Prostate gland (tissue), 2 donors: ENCODE measurements around the gene LCN12. TPM values are rescaled to one million over a fixed set of nuclear protein-coding genes. Genes with fewer than 3 reads are reported as not detected.

Experiments
- DNase-seq: peaks from one replicate; pipeline ENCODE4 v3.0.0-alpha.2; 2019; ENCODE audit warnings: low spot score
- H3K27ac ChIP-seq, 2 donors: fragments of 200-600 bp; sonication (generic); 2 replicates each; pipeline ENCODE4 v1.5.1; 2017 to 2019
- H3K27me3 ChIP-seq: fragments of 200-600 bp; sonication (generic); replicated peaks from 2 replicates; pipeline ENCODE4 v1.5.1; 2019; ENCODE audit not compliant: insufficient read depth
- H3K36me3 ChIP-seq, 2 donors: fragments of 200-600 bp; sonication (generic); 1 replicate in 1 of 2; 2 replicates in 1 of 2; pipeline versions ENCODE4 v1.5.1 to v1.8.1; 2017 to 2019
- H3K4me1 ChIP-seq: fragments of 200-600 bp; sonication (generic); replicated peaks from 2 replicates; pipeline ENCODE4 v1.5.1; 2019
- H3K4me3 ChIP-seq, 2 donors: fragments of 200-600 bp; sonication (generic); 2 replicates each; pipeline ENCODE4 v1.5.1; 2017 to 2019
- H3K9me3 ChIP-seq: fragments of 200-600 bp; sonication (generic); 2 replicates; pipeline ENCODE4 v1.5.1; 2017
- POLR2A ChIP-seq: fragments of 450-650 bp; IDR thresholded peaks from one replicate; pipeline ENCODE4 v1.6.1; 2016; ENCODE audit warnings: antibody characterized with exemption, mild to moderate bottlenecking
- POLR2AphosphoS5 ChIP-seq: sonication (generic); formaldehyde crosslinking; IDR thresholded peaks from one replicate; pipeline ENCODE4 v1.6.1; 2017; ENCODE audit warnings: antibody characterized with exemption
- WGBS: methylation state at CpG from one replicate; pipeline ENCODE4 v1.1.5; 2018; 5-methylcytosine and 5-hydroxymethylcytosine counted together
- intact Hi-C: fragments of 100-400 bp; cut with DNase I; formaldehyde crosslinking; loops from one replicate; pipeline ENCODE4 v1.14.2; 2022
- total RNA-seq, 2 donors: library from RNA; depleted of rRNA; stranded (reverse); fragments of >200 nt; gene quantifications; one replicate each; pipeline ENCODE4 v1.1.0, GENCODE V29; 2016
- TF ChIP-seq, protein P1 (sequence below), 4 experiments: fragments of 200-600 bp in 2 of 4; fragments of 450-650 bp in 2 of 4; sonication (generic) in 2 of 4; IDR thresholded peaks; 1 replicate in 3 of 4; 2 replicates in 1 of 4; pipeline ENCODE4 v1.5.1; 2016 to 2019; ENCODE audit warnings: antibody characterized with exemption in 4 of 4, mild to moderate bottlenecking in 2 of 4, moderate library complexity in 2 of 4

Gene LCN12
- total RNA-seq, 2 donors from 2014 or later = 4.1 to 13.7 TPM

DNA sequence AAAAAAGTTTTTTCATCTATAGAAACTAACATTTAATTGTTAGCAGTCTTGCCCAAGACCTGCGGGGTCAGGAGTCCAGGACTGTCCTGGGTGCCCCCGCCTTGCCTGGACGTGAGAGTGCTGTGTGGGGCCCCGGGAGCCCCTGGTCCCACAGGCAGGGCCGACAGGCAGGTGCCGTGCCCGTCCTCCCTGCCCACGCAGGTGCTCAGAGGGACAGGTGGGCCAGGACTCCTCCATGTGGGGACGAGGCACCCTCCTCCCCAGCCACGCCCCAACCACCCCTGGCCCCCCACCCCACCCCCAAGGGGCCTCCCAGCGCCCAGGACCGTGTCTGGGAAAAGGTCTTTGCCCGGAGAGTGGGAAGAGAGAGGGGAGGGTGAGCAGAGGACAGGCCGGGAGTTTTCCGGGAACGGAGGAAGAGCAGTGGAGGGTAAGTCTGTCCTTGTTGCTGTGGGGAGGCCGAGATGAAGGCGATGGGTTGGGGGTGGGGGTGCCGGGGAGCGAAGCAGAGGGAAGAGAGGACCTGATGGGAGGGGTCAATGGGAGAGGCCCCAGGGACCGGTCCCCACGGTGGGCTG is 2.7 kb upstream of the LCN12 start:
- Histone ChIP-seq H3K9me3 (no peaks in the 10 kb centered on the region), H3K36me3 (no peaks in the 10 kb centered on the region), H3K27me3 (no peaks in the 10 kb centered on the region), H3K4me1 (no peaks in the 10 kb centered on the region), H3K27ac (peak overlapping the region; percentile 83 to 86), H3K4me3 (peak overlapping the region; percentile 58 to 61)
- TF ChIP-seq POLR2A (no peak), POLR2AphosphoS5 (no peak)
- no peak for DNase-seq
- WGBS = 14% methylated on average over 22 of the region's 22 CpGs
- intact Hi-C loops = loop anchor here (5.0 kb wide), 1 partner anchor 157 kb away; the partner anchor contains the start of gene TMEM141

DNA sequence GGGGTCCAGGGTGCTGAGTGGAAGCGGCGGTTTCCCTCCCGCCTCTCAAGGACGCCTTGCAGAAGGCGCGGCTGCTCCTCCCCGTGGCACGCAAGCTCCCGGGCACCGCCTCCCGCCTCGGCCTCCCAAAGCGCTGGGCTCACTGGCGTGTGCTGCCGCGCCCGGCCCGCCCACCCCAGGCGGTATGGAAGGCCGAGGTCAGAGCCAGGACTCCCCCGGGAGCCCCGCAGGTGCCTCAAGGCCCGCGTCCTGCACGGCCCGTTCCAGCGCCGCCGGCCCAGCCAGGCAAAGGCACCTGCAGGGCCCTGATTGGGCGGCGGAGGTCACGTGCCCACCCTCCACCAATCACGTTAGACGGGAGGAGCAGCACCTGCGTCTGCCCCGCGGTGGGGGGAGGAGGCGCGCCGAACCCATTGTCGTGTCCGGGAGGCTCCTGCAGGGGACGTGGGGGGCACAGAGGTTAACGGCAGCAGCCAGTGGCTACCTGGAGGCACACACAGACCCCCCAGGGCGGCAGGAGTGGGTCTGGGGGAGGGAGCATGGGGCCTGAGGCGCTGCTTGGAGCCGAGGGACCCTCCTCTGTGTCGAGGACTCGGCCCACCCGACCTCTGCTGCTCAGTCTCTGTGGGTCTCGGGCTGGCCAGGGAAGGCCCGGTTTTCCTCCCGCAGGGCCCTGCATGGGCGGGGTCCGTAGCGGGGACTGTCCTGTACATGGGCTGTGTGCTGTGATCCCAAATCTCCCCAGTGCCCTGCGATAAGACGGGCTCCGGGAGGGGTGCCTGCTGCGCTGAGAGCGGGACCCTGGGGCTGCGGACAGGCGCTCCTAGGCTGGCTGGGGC is 2.0 kb upstream of the LCN12 start:
- WGBS = 3% methylated on average over 53 of the region's 63 CpGs
- no peaks in the 10 kb centered on the region for H3K36me3 ChIP-seq
- DNase-seq = peak; percentile 95
- H3K27me3 ChIP-seq = no peaks in the 10 kb centered on the region
- H3K4me1 ChIP-seq = no peaks in the 10 kb centered on the region
- peak; percentile 86 for TF ChIP-seq POLR2A
- TF ChIP-seq, protein P1, sequence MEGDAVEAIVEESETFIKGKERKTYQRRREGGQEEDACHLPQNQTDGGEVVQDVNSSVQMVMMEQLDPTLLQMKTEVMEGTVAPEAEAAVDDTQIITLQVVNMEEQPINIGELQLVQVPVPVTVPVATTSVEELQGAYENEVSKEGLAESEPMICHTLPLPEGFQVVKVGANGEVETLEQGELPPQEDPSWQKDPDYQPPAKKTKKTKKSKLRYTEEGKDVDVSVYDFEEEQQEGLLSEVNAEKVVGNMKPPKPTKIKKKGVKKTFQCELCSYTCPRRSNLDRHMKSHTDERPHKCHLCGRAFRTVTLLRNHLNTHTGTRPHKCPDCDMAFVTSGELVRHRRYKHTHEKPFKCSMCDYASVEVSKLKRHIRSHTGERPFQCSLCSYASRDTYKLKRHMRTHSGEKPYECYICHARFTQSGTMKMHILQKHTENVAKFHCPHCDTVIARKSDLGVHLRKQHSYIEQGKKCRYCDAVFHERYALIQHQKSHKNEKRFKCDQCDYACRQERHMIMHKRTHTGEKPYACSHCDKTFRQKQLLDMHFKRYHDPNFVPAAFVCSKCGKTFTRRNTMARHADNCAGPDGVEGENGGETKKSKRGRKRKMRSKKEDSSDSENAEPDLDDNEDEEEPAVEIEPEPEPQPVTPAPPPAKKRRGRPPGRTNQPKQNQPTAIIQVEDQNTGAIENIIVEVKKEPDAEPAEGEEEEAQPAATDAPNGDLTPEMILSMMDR (IDR thresholded peaks at IDR 0.05) = peak in 3 of 4 experiments; percentile 10 to 55 (median 55)
- TF ChIP-seq POLR2AphosphoS5 = peak; percentile 88
- no peaks in the 10 kb centered on the region for H3K9me3 ChIP-seq
- intact Hi-C loops = loop anchor here (5.0 kb wide), 2 partner anchors 82 to 158 kb away; partner anchors contain the start of genes FUT7 and TMEM141
- peak overlapping the region; percentile 58 to 61 for H3K4me3 ChIP-seq
- H3K27ac ChIP-seq = peak overlapping the region; percentile 83 to 86

DNA sequence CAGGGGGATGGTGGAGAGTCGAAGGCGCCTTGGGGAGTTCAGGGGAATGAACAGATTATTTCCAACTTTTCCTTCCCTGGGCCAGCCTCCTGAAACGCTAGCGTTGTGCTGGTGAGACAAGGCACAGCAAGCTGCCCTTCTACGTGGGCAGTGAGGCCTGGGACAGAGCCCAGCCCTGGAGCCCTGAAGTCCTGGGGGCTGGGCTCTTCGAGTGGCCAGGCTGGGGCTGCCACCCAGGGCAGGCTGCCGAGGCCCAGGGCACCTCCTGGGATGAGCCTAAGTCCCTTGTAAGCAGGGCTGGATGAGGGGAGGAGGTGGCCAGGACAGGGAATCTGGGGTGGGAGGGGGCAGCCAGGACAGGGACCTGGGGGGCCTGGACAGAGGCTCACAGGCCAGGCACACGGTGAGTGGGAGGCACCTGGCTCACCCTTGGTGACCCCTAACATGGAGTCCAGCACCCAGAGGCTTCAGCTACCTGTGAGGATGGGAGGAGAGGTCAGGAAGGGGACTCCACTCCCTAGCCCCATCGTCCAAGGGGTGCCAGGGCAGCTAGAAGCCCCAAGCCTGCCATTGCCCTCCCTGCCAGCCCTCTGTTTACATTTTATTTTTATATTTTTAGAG is 1.3 kb upstream of the LCN12 start:
- Histone ChIP-seq H3K4me3 (peak overlapping the region; percentile 58 to 61), H3K4me1 (no peaks in the 10 kb centered on the region), H3K27ac (peak overlapping the region; percentile 83 to 86), H3K27me3 (no peaks in the 10 kb centered on the region), H3K36me3 (no peaks in the 10 kb centered on the region), H3K9me3 (no peaks in the 10 kb centered on the region)
- intact Hi-C loops = loop anchor here (5.0 kb wide), 1 partner anchor 82 kb away; the partner anchor contains the start of gene FUT7
- WGBS = 35% methylated on average over 9 of the region's 9 CpGs
- no peak for DNase-seq
- no peak for TF ChIP-seq POLR2AphosphoS5
- TF ChIP-seq POLR2A = no peak
- TF ChIP-seq, protein P1 (IDR thresholded peaks at IDR 0.05) = no peak

DNA sequence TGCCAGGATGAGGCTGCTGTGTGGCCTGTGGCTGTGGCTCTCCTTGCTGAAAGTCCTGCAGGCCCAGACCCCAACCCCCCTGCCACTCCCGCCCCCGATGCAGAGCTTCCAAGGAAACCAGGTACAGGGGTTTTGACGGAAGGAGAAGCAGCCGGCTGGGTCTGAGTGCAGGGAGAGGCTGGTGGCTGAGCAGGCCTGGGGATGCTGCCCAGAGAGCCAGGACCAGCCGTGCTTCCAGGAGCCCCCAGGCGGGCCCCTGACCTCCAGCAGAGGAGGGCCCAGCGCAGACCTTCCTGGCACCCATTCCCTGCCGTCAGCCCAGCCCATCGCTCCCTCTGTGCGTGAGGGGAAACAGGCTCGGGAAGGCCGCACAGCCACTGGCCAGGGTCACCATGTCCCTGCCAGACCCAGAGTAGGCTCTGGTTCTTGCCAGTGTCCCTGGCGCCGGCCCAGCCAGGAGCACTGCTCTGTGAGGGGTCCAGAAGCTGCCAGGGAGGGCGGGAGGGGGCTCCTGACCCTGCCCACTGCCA is 313 bp downstream of the LCN12 start:
- WGBS = 37% methylated on average over 7 of the region's 15 CpGs
- TF ChIP-seq, protein P1 (IDR thresholded peaks at IDR 0.05) = no peak
- TF ChIP-seq POLR2A (no peak), POLR2AphosphoS5 (no peak)
- no peak overlapping the region for H3K27ac ChIP-seq
- no peaks in the 10 kb centered on the region for H3K9me3 ChIP-seq
- intact Hi-C loops = loop anchor here (5.0 kb wide), 1 partner anchor 80 kb away; the partner anchor contains the start of gene FUT7
- no peak overlapping the region for H3K4me3 ChIP-seq
- H3K36me3 ChIP-seq = no peaks in the 10 kb centered on the region
- no peak for DNase-seq
- no peaks in the 10 kb centered on the region for H3K27me3 ChIP-seq
- no peaks in the 10 kb centered on the region for H3K4me1 ChIP-seq
